ENCODE results near the gene FANCE.
A peak's percentile ranks its signal among the peaks of the same experiment; 100 is the strongest.
"Not testable (repeated sequence)": the region's sequence is repeated elsewhere in the genome, so short reads cannot be mapped to it uniquely, and the experiment has no call there.

Gene FANCE

GRCh38 chr6:35511562-35511941 is 59.4 kb downstream of the FANCE start:
- Histone ChIP-seq H3K27me3 (ENCODE audit: insufficient read depth, poor library complexity, severe bottlenecking) (no peaks in the 10 kb centered on the region), H3K36me3 (ENCODE audit: low read depth) (no peaks in the 10 kb centered on the region), H3K4me1 (ENCODE audit: insufficient read depth, poor library complexity, severe bottlenecking) (no peaks in the 10 kb centered on the region), H3K4me3 (ENCODE audit: severe bottlenecking) (no peak overlapping the region), H3K27ac (ENCODE audit: poor library complexity, severe bottlenecking) (no peak overlapping the region), H3K9me3 (ENCODE audit: severe bottlenecking) (no peaks in the 10 kb centered on the region)
- no peak for TF ChIP-seq CTCF (IDR thresholded peaks at IDR 0.05; ENCODE audit: poor library complexity, severe bottlenecking)
- DNase-seq (ENCODE audit: low spot score) (no peak), ATAC-seq (ENCODE audit: low read depth) (no peak)

- TF ChIP-seq CTCF (IDR thresholded peaks at IDR 0.05; ENCODE audit: poor library complexity, severe bottlenecking), result no peak
- Histone ChIP-seq H3K4me3 (ENCODE audit: severe bottlenecking) (no peak overlapping the region), H3K27me3 (ENCODE audit: insufficient read depth, poor library complexity, severe bottlenecking) (no peaks in the 10 kb centered on the region), H3K4me1 (ENCODE audit: insufficient read depth, poor library complexity, severe bottlenecking) (no peaks in the 10 kb centered on the region), H3K9me3 (ENCODE audit: severe bottlenecking) (no peaks in the 10 kb centered on the region), H3K27ac (ENCODE audit: poor library complexity, severe bottlenecking) (no peak overlapping the region), H3K36me3 (ENCODE audit: low read depth) (no peaks in the 10 kb centered on the region)
- ATAC-seq (ENCODE audit: low read depth), result no peak
- no peak for DNase-seq (ENCODE audit: low spot score)
Measured at GRCh38 chr6:35512006-35512405, 59.9 kb downstream of the FANCE start.

- no peak within 1 kb of the TSS for H3K4me3 ChIP-seq (ENCODE audit: severe bottlenecking)
- no peaks in the 10 kb centered on the region for H3K9me3 ChIP-seq (ENCODE audit: severe bottlenecking)
- no peak within 1 kb of the TSS for H3K27ac ChIP-seq (ENCODE audit: poor library complexity, severe bottlenecking)
- ATAC-seq (ENCODE audit: low read depth) (no peak), DNase-seq (ENCODE audit: low spot score) (no peak)
- H3K36me3 ChIP-seq (ENCODE audit: low read depth), result no peaks in the 10 kb centered on the region
- H3K4me1 ChIP-seq (ENCODE audit: insufficient read depth, poor library complexity, severe bottlenecking), result no peaks in the 10 kb centered on the region
- H3K27me3 ChIP-seq (ENCODE audit: insufficient read depth, poor library complexity, severe bottlenecking), result no peaks in the 10 kb centered on the region
- TF ChIP-seq CTCF (IDR thresholded peaks at IDR 0.05; ENCODE audit: poor library complexity, severe bottlenecking), result no peak
Measured at GRCh38 chr6:35512740-35513139, 60.6 kb downstream of the FANCE start, which contains the start of gene TULP1. Gene TULP1, minus strand, starts transcription at chr6:35512896. Its CDS starts 38 bp downstream, at chr6:35512858.

- no peak overlapping the region for H3K4me3 ChIP-seq (ENCODE audit: severe bottlenecking)
- no peaks in the 10 kb centered on the region for H3K9me3 ChIP-seq (ENCODE audit: severe bottlenecking)
- H3K36me3 ChIP-seq (ENCODE audit: low read depth), result no peaks in the 10 kb centered on the region
- TF ChIP-seq CTCF (IDR thresholded peaks at IDR 0.05; ENCODE audit: poor library complexity, severe bottlenecking), result no peak
- H3K27me3 ChIP-seq (ENCODE audit: insufficient read depth, poor library complexity, severe bottlenecking), result no peaks in the 10 kb centered on the region
- H3K27ac ChIP-seq (ENCODE audit: poor library complexity, severe bottlenecking), result no peak overlapping the region
- no peaks in the 10 kb centered on the region for H3K4me1 ChIP-seq (ENCODE audit: insufficient read depth, poor library complexity, severe bottlenecking)
- DNase-seq (ENCODE audit: low spot score) (no peak), ATAC-seq (ENCODE audit: low read depth) (no peak)
Measured at GRCh38 chr6:35514587-35514986, 62.4 kb downstream of the FANCE start.

- DNase-seq (ENCODE audit: low spot score), result not testable (repeated sequence)
Measured at GRCh38 chr6:35515939-35516338, 63.8 kb downstream of the FANCE start.

More at GRCh38 chr6:35515939-35516338, 63.8 kb downstream of the FANCE start:
- H3K36me3 ChIP-seq (ENCODE audit: low read depth); H3K4me1 ChIP-seq (ENCODE audit: insufficient read depth, poor library complexity, severe bottlenecking); H3K27ac ChIP-seq (ENCODE audit: poor library complexity, severe bottlenecking); H3K27me3 ChIP-seq (ENCODE audit: insufficient read depth, poor library complexity, severe bottlenecking); H3K9me3 ChIP-seq (ENCODE audit: severe bottlenecking); H3K4me3 ChIP-seq (ENCODE audit: severe bottlenecking): not testable (repeated sequence)
- ATAC-seq (ENCODE audit: low read depth), result peak; percentile 21; the same call in 1 of the 3 replicates
